Measurements from ENCODE around the gene TMEM156. TPM values are rescaled to one million over a fixed set of nuclear protein-coding genes. Genes with fewer than 3 reads are reported as not detected.

TMEM156 gene
- total RNA-seq, 2 donors from 2014 or later = 0.77 TPM; not detected in 1

- intact Hi-C loops (cut with DNase I) = no loop called here
- DNase-seq = no peak
- Histone ChIP-seq H3K4me3 (no peak overlapping the region), H3K9me3 (no peaks in the 10 kb centered on the region), H3K27me3 (no peaks in the 10 kb centered on the region), H3K27ac (no peak overlapping the region), H3K36me3 (no peaks in the 10 kb centered on the region), H3K9ac (ENCODE audit: low read depth in 2 of 2, low read length in 2 of 2) (no peak overlapping the region), H3K4me1 (no peaks in the 10 kb centered on the region)
- TF ChIP-seq, protein P1, sequence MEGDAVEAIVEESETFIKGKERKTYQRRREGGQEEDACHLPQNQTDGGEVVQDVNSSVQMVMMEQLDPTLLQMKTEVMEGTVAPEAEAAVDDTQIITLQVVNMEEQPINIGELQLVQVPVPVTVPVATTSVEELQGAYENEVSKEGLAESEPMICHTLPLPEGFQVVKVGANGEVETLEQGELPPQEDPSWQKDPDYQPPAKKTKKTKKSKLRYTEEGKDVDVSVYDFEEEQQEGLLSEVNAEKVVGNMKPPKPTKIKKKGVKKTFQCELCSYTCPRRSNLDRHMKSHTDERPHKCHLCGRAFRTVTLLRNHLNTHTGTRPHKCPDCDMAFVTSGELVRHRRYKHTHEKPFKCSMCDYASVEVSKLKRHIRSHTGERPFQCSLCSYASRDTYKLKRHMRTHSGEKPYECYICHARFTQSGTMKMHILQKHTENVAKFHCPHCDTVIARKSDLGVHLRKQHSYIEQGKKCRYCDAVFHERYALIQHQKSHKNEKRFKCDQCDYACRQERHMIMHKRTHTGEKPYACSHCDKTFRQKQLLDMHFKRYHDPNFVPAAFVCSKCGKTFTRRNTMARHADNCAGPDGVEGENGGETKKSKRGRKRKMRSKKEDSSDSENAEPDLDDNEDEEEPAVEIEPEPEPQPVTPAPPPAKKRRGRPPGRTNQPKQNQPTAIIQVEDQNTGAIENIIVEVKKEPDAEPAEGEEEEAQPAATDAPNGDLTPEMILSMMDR (IDR thresholded peaks at IDR 0.05) = no peak
Observed at GRCh38 chr4:39066371-39066770, 34.2 kb upstream of the TMEM156 start.

DNA sequence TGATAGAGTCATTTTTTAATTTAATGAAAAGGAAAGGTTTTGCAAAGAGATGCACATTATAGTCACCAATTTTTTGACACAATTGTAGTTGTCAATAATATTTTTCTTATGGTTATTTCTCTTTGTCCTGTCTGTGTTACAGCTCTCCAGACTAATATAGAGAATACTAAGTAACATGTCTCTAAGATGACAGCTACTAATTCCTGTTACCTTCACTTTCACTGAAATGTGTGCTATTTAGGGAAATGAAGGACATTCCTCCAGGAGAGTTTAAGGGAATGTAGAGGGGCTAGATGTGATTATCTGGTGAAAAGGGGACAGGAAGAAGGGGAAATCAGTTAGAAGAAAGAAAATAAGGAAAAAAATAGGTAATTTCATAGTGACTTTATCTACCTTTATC lies 31.2 kb upstream of the TMEM156 start:
- DNase-seq = no peak
- no peaks in the 10 kb centered on the region for H3K27me3 ChIP-seq
- TF ChIP-seq, protein P1 (IDR thresholded peaks at IDR 0.05) = no peak
- H3K36me3 ChIP-seq = no peaks in the 10 kb centered on the region
- H3K4me1 ChIP-seq = no peaks in the 10 kb centered on the region
- H3K27ac ChIP-seq = no peak overlapping the region
- H3K4me3 ChIP-seq = no peak overlapping the region
- intact Hi-C loops (cut with DNase I) = no loop called here
- no peaks in the 10 kb centered on the region for H3K9me3 ChIP-seq
- no peak overlapping the region for H3K9ac ChIP-seq (ENCODE audit: low read depth in 2 of 2, low read length in 2 of 2)

DNA sequence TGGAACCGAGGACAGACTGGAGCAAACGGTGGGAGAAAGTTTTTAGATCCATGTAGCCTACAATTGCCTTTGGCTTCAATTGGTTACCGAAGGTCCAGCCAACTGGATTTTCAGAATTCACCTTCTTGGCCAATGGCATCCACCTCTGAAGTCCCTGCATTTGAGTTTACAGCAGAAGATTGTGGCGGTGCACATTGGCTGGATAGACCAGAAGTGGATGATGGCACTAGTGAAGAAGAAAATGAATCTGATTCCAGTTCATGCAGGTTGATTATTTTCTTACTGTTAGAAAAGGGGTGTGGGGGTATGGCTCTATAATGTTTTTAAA lies 30.5 kb upstream of the TMEM156 start:
- TF ChIP-seq, protein P1 (IDR thresholded peaks at IDR 0.05) = no peak
- H3K36me3 ChIP-seq = no peaks in the 10 kb centered on the region

DNA sequence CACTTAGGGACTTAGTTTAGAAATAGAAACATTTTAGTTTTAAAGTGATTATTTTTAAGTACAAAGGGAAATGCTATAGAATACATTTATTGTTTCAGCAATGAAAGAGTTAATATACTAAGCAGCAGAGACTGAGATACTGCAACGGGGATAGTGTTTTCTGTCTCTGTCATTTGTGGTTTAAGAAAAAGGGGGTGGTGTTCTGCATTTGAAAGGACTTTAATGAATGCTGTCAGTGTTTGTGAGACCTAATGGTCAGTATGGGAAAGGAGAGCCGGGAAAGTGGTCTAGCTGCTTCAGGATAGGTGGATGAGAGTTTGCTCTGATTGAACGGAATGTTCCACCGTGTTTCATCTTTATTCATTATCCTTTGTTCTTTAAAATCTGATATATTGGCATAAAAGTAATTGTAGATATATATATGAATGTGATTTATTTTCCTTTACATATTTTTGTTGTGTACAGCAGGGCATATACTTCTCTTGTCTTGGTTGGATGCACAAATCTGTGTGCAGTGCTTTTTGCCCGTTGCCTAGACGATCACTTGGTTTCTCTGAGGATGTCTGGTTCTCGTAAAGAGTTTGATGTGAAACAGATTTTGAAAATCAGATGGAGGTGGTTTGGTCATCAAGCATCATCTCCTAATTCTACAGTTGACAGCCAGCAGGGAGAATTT lies 30.0 kb upstream of the TMEM156 start, which contains the start of gene KLHL5:
KLHL5 (plus strand) TSS at position 139 of the 676 bp plus-strand sequence; CDS start at position 560, 421 bp downstream.
- no peak within 1 kb of the TSS for H3K4me3 ChIP-seq
- no peaks in the 10 kb centered on the region for H3K4me1 ChIP-seq
- TF ChIP-seq, protein P1 (IDR thresholded peaks at IDR 0.05) = no peak
- no peak for DNase-seq
- no peaks in the 10 kb centered on the region for H3K27me3 ChIP-seq
- intact Hi-C loops (cut with DNase I) = no loop called here
- H3K36me3 ChIP-seq = no peaks in the 10 kb centered on the region
- no peak within 1 kb of the TSS for H3K9ac ChIP-seq (ENCODE audit: low read depth in 2 of 2, low read length in 2 of 2)
- H3K9me3 ChIP-seq = no peaks in the 10 kb centered on the region
- H3K27ac ChIP-seq = no peak within 1 kb of the TSS

More for the DNA sequence above, 30.5 kb upstream of the TMEM156 start:
- no peak for DNase-seq
- intact Hi-C loops (cut with DNase I) = no loop called here
- Histone ChIP-seq H3K4me1 (no peaks in the 10 kb centered on the region), H3K9ac (ENCODE audit: low read depth in 2 of 2, low read length in 2 of 2) (no peak overlapping the region), H3K9me3 (no peaks in the 10 kb centered on the region), H3K27me3 (no peaks in the 10 kb centered on the region), H3K27ac (no peak overlapping the region), H3K4me3 (no peak overlapping the region)

- no peak for DNase-seq
- Histone ChIP-seq H3K27ac (no peak overlapping the region), H3K9ac (ENCODE audit: low read depth in 2 of 2, low read length in 2 of 2) (no peak overlapping the region), H3K36me3 (no peaks in the 10 kb centered on the region), H3K9me3 (no peaks in the 10 kb centered on the region), H3K4me3 (no peak overlapping the region), H3K4me1 (no peaks in the 10 kb centered on the region), H3K27me3 (no peaks in the 10 kb centered on the region)
- TF ChIP-seq, protein P1 (IDR thresholded peaks at IDR 0.05) = no peak
- intact Hi-C loops (cut with DNase I) = no loop called here
Observed at GRCh38 chr4:39061457-39061856, 29.2 kb upstream of the TMEM156 start.
